ENCODE measurements around the gene OXSR1.

GRCh38 chr3:38138349-38139190, 26.8 kb upstream of the OXSR1 start, which contains the start of gene MYD88:
- TF ChIP-seq CTCF (IDR thresholded peaks at IDR 0.05) (peak in 2 of 4 experiments; percentile 2 to 13), POLR2A (IDR thresholded peaks at IDR 0.05) (peak; percentile 55 to 56)

All from uterus (tissue), 2 donors.